Left renal pelvis (tissue), 4 donors: ENCODE data around the gene PAX9. TPM values are rescaled to one million over a fixed set of nuclear protein-coding genes. Genes with fewer than 3 reads are reported as not detected.
"Not testable (repeated sequence)": the region's sequence is repeated elsewhere in the genome, so short reads cannot be mapped to it uniquely, and the experiment has no call there.

Source experiments
- DNase-seq, 4 donors: peaks; one replicate each; pipeline ENCODE4 v3.0.0-alpha.2; 2013; ENCODE audit warnings: low read depth in 4 of 4, low spot score in 3 of 4
- polyA plus RNA-seq, 4 donors: library from polyadenylated mRNA; unstranded; fragments of 120-200 nt; gene quantifications; one replicate each; pipeline ENCODE4 v1.2.1, GENCODE V29; 2013; ENCODE audit not compliant: insufficient read length in 4 of 4

Gene PAX9
- polyA plus RNA-seq, 4 donors: 0.26 to 0.52 (median 0.29) TPM

GRCh38 chr14:36667679-36668078, 6.0 kb downstream of the PAX9 start:
- DNase-seq: no peak

GRCh38 chr14:36671149-36671548, 9.5 kb downstream of the PAX9 start:
- no peak for DNase-seq

- no peak for DNase-seq
These were observed 10.4 kb downstream of the PAX9 start for GRCh38 chr14:36672095-36672494.

- DNase-seq: no peak
These were observed 13.0 kb downstream of the PAX9 start for GRCh38 chr14:36674659-36675058.

GRCh38 chr14:36675581-36675980, 13.9 kb downstream of the PAX9 start:
- no peak for DNase-seq

- DNase-seq: no peak
These were observed 14.6 kb downstream of the PAX9 start for GRCh38 chr14:36676236-36676635.

- DNase-seq: no peak
These were observed 20.7 kb downstream of the PAX9 start for GRCh38 chr14:36682338-36682737.

GRCh38 chr14:36683083-36683724, 21.5 kb downstream of the PAX9 start:
- no peak for DNase-seq

GRCh38 chr14:36684946-36685345, 23.3 kb downstream of the PAX9 start:
- DNase-seq: no peak

GRCh38 chr14:36690311-36691040, 28.8 kb downstream of the PAX9 start:
- no peak for DNase-seq

- DNase-seq: not testable (repeated sequence)
These were observed 37.8 kb downstream of the PAX9 start for GRCh38 chr14:36699420-36699819.

GRCh38 chr14:36700651-36701050, 39.0 kb downstream of the PAX9 start:
- no peak for DNase-seq

- no peak for DNase-seq
These were observed 39.5 kb downstream of the PAX9 start for GRCh38 chr14:36701132-36701531.

- DNase-seq: no peak
These were observed 40.8 kb downstream of the PAX9 start for GRCh38 chr14:36702474-36702873.

- DNase-seq: no peak
These were observed 45.9 kb downstream of the PAX9 start for GRCh38 chr14:36707570-36707969.

- DNase-seq: no peak
These were observed 52.5 kb downstream of the PAX9 start for GRCh38 chr14:36713960-36714703.

GRCh38 chr14:36716614-36717184, 55.0 kb downstream of the PAX9 start:
- DNase-seq: no peak

- no peak for DNase-seq
These were observed 55.7 kb downstream of the PAX9 start for GRCh38 chr14:36717363-36717762.

- DNase-seq: no peak
These were observed 56.6 kb downstream of the PAX9 start for GRCh38 chr14:36718216-36718615.

GRCh38 chr14:36719823-36720222, 58.2 kb downstream of the PAX9 start:
- no peak for DNase-seq

- no peak for DNase-seq
These were observed 59.0 kb downstream of the PAX9 start for GRCh38 chr14:36720657-36721056.
